Choroid plexus epithelial cell (primary cell): ENCODE data around the gene BLOC1S4.
A peak's percentile ranks its signal among the peaks of the same experiment; 100 is the strongest.

Experiments used
- DNase-seq: peaks from one replicate; pipeline ENCODE4 v3.0.0-alpha.2; 2010; ENCODE audit warnings: low read depth
- H3K4me3 ChIP-seq: 2 replicates; pipeline ENCODE4 v1.5.1; 2011; ENCODE audit warnings: low read depth, mild to moderate bottlenecking, control low read depth, low read length, moderate library complexity
- CTCF ChIP-seq: conservative IDR thresholded peaks from 2 replicates; pipeline ENCODE4 v1.5.1; 2011; ENCODE audit warnings: low read depth, mild to moderate bottlenecking, control low read depth, inconsistent platforms, low read length, moderate library complexity

The BLOC1S4 gene

DNA sequence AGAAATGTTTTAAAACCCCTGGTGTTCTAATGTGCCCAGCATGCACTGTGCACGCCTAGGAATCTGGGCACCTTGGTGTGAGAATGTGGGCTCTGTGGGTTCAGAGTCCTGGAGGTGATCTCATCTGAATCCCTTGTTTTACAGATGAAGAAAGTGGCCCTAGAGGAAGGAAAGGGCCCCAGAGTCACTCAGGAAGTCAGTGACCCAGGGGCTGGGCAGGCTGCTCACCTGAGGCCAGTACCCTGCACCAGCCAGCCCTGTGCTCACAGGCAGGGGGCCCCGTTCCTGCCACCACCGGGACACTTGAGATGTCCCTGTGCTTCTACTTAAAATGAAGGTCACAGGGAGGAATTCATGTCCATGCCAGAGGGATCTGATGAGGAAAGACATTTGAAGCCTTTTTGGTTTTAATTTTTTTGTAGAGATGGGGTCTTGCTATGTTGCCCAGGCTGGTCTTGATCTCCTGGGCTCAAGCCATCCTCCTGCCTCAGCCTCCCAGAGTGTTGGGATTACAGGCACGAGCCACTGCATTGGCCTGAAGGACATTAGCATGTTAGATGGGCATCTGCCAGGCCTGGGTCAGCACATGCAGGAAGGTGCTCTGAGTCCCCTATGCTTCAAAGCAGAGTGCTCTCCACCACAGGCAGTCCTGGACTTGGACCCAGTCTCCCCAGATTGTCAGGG is 29.7 kb upstream of the BLOC1S4 start:
- DNase-seq, result no peak
- TF ChIP-seq CTCF, result no peak
- no peak overlapping the region for H3K4me3 ChIP-seq

- TF ChIP-seq CTCF, result no peak
- no peak for DNase-seq
- no peak overlapping the region for H3K4me3 ChIP-seq
Observed at GRCh38 chr4:6687947-6688878, 27.8 kb upstream of the BLOC1S4 start.

DNA sequence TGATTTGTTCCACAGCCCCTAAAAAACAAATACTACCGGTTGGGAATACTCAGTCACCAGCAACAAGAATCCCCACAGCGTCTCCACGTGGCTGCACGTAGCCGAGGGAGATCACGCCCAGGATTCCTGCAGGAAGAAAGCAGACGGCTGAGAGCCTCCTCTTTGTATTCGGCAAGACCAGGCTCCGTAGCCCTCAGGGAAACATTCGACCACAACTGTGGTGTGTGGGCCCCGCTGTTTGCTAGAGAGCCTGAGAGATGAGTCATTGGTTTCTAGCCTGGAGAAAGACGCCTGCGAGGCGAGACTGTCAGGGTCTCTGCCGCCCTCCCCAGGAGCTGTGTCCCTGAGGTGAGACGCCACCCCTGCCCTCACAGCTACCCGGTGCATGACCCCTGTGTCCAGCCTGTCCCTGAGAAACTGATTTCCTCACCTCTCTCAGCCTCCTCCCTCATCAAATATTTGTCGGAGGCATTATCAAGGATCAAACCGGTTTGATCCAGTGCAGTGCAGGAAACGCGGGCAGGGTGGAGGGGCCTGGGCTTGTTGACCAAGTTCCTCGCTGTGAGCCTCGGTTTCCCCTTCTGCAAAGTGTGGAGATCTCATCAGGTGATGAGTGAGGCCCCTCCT is 27.0 kb upstream of the BLOC1S4 start:
- peak overlapping the region; percentile 28 for H3K4me3 ChIP-seq
- peak; percentile 36 for TF ChIP-seq CTCF
- peak; percentile 97 for DNase-seq

DNA sequence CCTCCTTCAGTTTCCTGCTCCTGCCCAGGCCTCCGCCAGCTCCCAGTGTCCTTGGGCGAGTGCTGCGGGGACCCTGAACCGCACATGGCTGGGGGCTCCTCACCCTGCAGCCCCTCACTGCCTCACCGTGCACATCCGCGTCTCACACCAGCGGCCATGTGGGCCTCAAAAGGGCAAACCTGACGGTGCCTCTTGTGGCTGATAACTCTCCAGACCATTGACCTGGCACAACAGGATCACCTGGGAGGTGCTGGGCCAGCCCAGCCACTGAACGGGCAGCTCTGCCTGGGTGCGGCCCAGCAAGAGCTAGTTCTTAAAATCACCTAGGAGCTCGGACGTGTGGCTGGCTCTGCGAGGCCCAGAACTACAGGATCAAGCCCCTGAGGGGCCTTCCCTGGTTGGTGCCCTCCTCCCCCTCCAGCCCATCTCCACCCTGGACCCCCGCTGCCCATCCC is 26.4 kb upstream of the BLOC1S4 start:
- TF ChIP-seq CTCF, result no peak
- no peak overlapping the region for H3K4me3 ChIP-seq

GRCh38 chr4:6692379-6692778 is 23.6 kb upstream of the BLOC1S4 start:
- no peak overlapping the region for H3K4me3 ChIP-seq
- DNase-seq, result no peak
- TF ChIP-seq CTCF, result no peak

More for the DNA sequence above, 26.4 kb upstream of the BLOC1S4 start:
- DNase-seq, result no peak

DNA sequence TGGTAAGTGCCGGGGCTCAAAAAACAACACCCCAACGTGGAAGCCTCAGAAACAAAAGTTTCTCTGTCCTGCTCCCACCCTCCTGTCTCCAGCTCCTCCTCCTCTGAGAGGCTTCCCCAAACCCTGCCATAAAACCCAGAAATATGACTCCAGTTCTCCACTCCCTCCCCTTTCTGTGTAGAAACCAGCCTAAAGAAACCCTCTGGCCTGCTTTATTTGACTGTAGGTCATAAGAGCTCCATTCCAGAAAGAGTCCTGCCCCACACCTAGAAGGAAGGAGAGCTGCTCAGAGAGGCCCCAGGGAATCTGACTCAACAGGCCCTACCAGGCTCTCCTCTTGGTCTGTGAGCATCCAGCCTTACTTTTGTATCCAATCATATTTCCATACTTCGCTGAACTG is 23.2 kb upstream of the BLOC1S4 start:
- no peak overlapping the region for H3K4me3 ChIP-seq
- DNase-seq, result peak; percentile 34
- TF ChIP-seq CTCF, result no peak
